NCI-H1436 (cell line): ENCODE measurements around the gene PPIL6.
A peak's percentile ranks its signal among the peaks of the same experiment; 100 is the strongest.

Experiments
- DNase-seq: peaks from one replicate; lab custom pipeline; 2025; lab: John Stamatoyannopoulos, UW

The PPIL6 gene

DNA sequence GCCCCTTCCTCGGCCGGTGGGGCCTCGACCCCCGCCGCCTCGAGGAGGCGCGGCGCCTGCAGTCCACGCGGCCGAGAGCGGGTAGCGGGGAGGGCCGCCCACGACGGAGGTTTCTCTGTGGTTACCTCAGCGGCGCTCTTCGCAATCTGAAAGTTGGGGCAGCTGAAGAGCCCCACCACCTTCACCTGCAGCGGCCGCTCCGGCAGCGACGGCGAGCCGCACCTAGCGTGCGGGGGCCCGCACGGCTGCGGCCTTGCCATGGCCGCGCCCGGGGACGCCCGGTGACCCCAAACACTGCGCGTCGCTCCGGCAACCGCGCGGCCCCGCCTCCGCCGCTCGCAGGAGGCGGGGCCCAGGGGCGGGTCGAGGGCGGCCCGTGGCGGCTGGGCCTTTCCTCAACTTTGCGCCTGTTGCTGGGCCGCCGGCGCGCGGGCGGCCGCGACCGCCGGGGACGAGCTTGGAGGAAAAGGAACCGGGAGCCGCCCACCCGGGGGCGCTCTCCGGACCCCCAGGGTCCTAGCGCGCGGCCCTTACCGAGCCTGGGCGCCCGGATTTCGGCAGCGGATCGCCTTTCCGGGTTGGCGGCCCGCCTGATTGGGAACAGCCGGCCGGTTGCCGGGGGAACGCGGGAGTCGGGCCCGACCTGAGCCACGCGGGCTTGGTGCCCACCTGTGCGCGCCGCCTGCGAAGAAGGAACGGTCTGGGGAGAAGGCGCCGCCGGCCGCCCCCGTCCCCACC is at the start of gene PPIL6, which contains the start of gene SMPD2:
PPIL6 (minus strand) TSS at position 298 of the 738 bp plus-strand sequence; CDS start at position 260, 38 bp downstream.
SMPD2 (plus strand) TSS at position 394 of the 738 bp plus-strand sequence. CDS start 398 bp downstream, outside the sequence.
- peak; percentile 64 for DNase-seq

DNA sequence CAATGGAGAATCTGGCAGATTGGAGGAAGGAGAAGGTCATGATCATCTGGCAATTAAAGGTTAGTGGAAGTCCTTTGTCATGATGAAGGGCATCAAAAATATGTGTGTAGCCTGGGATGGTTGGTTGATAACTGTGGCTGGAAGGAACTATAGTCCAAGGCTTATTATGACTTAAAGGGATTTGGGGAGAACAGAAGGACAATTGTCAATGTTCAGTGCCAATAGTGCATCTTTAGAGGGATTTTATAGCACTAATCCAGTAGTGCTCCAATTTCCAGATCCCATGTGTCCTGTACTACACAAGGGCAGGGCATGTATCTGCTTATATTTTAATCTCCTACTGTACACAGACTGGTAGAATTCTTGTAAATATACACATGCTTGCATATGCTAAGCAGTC is 47.6 kb upstream of the PPIL6 start:
- no peak for DNase-seq

DNA sequence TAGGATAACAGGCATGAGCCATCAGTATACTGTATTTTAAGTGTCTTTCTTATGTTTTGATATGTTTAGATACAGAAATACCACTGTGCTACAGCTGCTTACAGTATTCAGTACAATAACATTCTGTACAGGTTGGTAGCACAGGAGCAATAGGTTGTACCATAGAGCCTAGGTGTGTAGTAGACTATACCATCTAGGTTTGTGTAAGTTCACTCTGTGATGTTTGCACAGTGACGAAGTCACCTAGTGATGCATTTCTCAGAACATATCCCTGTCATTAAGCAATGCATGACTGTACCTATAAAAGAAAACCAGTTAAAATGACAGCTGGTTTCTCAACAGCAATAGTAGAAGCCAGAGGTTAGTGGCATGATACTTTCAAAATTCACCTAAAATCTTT is 45.6 kb upstream of the PPIL6 start:
- DNase-seq = no peak

DNA sequence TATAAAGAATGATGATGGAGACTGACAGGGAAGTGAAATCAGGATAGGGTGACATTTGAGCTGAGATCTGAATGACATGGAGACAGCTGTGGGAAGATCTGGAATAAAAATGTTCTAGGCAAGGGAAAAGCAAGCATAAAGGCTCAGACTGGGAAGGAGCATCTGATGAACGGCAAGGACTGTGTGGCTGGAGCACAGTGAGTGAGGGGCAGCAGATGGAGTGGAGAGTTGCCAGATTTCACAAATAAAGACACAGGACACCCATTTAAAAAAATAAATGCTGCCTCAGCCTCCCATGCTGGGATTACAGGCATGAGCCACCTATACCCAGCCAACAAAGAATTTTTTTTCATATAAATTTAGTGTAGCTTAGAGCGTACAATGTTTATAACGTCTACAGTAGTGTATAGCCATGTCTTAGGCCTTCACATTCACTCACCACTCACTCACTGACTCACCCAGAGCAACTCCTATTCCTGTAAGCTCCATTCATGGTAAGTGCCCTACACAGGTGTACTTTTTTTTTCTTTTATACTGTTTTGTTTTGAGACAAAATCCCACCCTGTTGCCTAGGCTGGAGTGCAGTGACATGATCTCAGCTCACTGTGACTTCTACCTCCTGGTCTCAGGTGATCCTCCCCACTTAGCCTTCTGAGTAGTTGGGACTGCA is 45.0 kb upstream of the PPIL6 start:
- DNase-seq = no peak

DNA sequence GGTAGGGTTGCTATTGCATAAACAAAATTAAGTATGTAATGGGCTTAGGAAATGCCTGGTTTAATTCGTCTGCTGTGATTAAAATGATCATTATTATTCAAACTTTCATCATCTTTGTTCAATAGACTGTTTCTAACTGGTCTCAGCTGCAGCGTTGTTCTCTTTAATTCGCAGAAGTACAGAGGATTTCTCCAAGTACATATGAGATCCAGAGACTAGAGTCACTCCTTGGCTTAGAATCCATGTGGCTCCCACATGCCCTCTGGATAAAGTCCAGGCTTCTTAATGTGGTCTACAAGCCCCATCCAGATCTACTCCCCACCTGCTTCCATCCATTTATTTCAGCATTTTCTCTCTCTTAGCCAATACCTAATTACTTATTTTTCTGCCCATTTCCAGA is 43.7 kb upstream of the PPIL6 start:
- DNase-seq = no peak

DNA sequence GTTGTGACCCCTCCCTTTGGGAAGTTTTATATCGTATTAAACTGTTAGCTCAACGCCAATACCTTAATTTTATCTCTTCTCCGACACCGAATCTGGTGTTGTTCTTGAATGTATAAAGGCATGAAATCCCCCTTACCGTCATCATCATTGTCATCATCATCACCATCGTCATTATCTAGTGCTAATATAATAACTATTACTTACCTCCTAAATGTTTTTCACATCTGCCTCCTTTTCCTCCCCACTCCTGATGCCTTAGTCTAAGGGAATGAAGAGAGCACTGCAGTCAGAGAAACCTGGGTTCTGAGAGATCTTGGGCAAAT is 43.3 kb upstream of the PPIL6 start:
- DNase-seq = no peak

DNA sequence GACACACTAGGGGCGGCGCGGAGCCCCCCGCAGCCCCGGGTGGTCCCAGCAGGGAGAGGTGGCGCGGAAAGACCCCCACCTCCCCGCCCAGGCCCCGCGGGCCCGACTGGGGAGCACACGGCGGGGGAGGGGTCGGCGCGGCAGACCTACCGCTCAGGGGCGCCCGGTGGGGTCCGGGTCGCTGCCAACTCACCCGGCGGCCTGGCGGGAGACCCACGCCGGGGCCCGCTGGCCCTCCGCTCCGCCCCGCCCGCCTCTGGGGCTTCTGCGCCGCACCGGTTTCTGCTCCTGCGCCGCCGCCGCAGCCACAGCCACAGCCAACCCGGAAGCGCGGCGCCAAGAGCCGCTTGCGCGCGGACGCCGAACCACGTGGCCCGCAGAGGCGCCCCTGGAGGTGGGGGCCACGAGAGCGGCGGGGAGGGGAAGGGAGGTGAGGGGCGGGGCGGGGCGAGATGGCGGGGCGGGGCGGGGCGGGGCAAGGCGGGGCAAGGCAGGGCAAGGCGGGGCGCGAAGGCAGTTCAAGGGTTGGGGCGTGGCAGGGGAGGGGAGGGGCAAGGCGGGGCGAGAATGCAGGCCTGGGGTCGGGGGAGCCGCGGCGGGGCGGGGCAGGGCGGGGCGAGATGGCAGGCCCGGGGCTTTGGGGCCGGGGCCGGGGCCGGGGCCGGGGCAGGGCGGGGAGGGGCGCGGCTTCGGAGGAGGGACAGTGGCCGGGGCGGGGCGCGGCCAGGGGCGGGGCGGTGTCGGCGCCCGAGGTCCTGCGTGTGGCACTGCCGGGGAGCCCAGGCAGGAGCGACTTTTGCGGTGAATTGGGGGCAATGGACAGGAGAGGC is 42.7 kb upstream of the PPIL6 start, which contains the start of gene ZBTB24:
ZBTB24 (minus strand) TSS at position 315 of the 830 bp plus-strand sequence. CDS start 1,193 bp downstream, outside the sequence.
- DNase-seq = peak; percentile 87

DNA sequence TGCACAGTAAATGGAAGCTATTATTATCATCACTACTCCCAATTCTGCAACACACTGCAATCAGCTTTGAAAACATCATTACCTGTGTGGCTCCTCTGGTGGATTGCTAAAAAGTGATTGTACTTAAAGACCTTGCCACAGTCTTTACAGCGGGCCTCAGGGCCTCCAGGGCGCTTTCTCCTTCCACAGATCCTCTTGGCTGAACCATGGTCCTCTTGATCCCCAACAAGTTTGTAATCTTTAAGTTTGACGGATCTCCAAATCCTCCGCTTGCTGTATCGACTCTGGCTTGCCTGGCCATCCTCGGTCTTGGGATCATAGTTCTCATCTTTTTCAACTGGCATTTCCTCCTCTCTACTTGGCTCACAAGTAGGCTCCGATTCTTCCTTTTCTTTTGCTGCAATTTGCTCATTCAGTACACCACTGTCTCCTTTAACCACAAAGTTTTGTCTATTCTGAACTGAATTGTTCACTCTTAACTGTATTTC is 40.6 kb upstream of the PPIL6 start:
- DNase-seq = no peak

DNA sequence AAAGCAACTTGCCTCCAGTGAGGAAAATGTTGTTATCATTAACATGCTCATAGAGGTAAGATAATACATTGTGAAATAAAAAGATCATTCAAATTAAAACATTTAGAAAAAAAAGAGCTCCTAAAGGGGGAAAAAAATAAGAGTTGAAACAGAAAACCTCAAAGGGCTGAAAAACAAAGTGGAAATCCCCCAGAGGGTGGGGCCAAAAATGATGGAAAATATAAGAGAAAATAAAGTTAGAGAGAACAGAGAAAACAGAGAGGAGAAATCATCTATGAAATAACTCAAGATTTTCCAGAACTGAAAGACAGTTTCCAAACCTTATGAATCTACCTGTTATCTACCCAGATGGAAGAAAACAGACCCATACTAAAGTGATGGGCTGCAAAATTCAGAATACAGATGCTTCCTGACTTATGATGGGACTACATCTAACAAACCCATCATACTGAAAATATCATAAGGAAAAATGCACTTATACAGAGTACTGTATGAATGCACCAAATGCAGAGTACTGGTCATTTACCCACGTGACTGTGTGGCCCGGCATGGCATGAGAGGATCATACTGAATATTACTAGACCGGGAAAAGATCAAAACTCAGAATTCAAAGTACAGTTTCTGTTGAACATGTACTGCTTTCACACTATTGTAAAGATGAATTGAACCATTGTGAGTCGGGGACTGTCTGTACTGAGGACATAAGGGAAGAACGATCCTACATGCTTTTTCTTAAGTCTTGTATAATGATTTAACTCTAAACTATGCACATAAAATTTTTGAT is 38.6 kb upstream of the PPIL6 start:
- no peak for DNase-seq

DNA sequence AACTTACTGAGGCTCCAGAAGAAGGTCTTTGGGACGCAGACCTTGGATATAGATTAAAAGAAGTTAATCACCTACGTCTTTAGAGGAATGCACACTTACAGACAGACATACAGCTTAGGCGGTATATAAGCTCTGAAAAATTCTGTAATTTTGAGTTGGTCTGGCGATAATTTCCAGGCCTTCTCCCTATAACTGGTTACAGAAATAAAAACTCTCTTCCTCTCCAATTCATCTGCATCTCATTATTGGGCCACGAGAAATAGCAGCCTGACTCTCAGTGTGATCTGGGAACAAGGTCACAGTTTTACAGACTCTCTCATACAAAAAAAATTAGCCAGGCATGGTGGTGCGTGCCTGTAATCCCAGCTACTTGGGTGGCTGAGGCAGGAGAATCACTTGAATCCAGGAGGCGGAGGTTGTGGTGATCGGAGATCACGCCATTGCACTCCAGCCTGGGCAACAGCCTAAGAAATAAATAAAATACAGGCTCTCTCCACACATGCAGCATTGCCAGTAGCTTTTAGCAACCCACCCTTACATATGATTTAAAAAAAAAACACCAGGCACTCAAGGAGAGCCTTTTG is 37.9 kb upstream of the PPIL6 start:
- no peak for DNase-seq

DNA sequence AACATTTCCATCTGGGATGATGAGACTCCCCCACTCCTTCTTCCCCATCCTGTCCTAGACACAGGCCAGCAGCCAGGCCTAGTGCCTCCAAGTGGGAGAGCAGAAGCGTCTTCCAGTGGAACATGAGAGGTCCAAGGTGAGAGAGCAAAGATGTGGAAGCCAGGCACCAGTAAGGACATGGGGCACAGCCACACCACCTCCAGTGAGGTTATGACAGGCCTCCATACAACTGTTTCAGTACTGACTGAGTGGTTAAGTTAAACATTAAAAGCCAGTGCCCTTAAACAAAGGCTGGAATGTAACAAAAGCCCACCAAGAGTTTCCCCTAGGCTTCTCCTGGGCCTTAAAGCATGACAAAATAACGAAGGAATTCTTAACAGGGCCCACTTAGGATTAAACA is 37.3 kb upstream of the PPIL6 start:
- no peak for DNase-seq

DNA sequence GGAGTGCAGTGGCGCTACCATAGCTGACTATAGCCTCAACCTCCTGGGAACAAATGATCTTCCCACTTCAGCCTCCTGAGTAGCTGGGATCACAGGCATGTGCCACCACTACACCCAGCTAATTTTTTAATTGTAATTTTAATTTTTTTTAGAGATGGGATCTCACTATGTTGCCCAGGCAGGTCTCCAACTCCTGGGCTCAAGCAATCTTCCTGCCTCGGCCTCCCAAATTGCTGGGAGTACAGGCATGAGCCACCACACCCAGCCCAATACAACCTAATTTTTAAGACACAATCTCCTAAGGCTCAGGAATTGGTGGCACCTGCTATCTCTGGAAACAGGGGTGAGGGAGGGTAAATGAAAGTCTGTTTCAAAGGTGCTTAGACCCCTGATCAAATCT is 36.8 kb upstream of the PPIL6 start:
- DNase-seq = no peak

DNA sequence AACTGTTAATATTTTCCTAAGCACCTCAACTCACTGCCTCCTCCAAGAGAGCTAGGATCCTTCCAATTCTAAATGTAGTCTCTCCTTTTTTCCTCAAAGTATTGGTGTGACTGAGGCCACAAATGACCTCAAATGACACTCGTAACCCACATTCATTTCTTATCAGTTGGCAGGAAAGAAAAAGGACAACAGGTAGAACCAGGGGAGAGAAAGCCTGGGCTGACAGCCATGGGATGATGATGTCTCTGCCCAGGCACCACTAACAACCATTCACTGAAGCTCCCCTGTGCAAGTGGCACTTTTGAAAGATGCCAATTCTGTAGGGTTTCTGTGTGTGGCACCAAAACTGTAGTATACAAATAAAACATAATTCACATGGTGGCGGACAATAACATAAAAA is 35.2 kb upstream of the PPIL6 start:
- DNase-seq = no peak

DNA sequence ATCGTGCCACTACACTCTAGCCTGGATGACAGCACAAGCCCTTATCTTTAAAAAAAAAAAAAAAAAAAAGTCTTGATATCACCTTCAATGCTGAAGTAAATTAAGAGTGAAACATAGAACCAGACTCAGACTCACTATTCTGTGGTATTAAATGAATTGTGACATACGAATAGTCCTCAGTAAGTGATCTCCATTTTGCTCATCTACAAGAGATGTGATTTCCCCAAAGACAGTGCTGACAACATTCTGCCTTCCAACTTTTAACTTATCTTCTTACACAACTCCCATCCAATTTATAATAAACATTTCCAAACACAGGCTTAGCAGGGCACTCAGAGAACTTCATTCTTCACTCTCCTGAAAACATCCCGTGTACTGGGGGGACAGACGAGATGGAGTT is 34.6 kb upstream of the PPIL6 start:
- DNase-seq = no peak

DNA sequence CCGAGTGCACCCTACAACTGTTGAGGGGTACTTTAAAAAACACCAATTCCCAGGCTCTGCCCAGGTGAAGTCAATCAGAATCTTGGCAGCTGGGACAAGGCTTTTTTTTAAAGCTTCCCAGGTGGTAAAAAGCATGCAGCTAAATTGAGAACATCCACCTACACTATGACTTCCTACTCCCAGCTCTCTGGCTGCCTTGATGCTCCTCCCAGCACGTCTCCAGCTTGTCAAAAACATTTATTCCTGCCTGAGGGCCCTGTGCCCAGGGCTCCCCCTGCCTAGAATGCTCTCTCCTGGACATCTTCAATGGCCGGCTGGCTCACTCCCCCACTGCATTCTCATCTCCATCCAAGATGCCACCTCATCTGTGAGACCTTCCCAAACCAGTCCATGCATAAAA is 32.7 kb upstream of the PPIL6 start:
- no peak for DNase-seq

DNA sequence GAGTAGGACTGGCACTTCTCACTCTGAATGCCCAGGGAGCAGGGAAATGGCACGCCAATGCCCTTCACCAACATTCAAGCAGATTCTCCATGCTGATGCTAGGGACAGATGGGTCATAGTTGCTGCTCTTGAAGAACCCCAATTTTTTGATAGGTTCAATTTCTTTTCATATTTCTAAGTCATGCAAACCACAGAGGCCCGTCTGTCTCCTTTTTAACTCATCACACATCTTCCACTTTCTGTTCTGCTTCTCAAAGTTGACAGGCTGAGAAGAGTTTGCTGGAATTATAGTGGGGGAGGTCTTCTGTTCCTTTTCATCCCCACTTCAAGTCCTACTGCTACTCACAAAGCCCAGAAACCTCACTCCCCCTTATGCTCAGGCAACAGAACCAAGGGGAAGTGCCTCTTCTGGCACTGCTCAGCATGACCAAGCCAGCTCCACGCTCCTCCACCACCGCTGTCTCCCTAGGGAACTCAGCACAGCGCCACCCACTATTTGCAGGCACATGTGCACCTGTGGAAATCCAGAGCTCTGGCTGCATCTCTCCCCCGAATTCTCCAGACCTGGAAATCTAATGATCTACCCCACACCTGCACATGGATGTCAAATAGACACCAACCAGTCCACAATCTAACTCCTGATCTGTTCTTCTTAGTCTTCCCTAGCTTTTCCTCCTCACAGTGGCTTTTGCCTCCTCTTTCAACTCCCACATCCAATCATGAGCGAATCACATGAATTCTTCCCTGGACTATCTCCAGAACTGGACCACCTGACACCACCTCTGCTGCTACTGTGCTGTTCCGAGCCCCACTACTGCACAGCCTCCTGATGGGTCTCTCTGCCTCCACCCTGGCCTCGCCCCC is 31.9 kb upstream of the PPIL6 start:
- no peak for DNase-seq

DNA sequence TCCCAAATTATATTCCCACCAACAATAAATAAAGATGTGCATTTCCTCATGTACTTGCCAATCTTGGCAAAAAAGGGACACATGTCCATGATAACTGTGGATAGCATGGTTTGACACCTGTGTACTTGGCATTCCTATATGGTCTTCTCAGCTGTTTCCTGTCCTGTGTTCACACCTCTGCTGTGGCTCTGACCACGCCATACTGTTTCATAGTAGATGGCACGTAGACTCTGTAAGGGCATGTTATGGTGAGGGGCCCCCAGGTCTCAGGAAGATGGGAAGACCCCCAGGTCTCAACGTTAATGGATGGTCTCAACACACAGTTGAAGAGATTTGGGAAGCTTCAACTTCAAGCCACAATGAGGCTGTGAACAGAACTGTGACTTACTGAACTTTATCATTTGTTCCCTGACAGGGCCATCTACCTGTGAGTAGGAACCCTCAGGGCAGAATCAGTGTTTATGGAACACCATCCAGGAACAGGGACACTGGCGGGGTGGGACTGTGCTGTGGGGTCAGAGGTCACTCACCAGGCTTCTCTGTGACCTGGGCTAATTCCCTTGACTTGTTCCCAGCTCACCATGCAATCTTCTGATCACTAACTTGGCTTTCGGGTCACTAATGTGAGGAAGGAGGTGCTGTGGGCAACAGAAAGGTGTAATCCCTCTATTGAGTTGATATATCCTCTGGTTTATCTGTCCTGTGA is 30.8 kb upstream of the PPIL6 start:
- DNase-seq = no peak

DNA sequence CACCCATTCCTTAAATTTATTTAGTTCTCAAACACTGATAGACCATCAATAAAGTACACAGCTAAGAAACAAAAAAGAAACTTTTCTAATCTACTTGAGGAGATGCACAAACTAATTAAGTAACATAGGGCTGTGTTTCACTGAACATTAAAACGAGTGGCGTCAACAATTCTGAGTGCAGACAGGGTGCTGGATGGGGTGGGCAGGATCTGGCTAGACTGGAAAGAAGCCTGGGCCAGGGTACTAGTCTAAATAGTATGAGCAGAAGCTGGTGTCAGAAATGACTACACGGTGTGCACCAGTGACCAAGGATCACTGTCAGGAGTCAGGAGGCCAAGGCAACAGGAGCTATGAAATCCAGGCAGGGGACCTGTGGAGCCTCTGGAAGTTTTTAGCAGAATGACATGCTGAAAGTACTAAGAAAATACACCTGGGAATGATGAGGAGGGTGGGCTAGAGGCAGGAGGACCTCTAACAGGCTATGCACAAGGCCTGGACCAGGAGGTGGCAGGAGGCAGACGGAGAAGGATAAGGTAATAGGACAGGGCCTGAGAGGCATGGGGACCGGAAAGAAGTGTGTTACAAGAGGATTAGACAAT is 29.3 kb upstream of the PPIL6 start:
- no peak for DNase-seq

DNA sequence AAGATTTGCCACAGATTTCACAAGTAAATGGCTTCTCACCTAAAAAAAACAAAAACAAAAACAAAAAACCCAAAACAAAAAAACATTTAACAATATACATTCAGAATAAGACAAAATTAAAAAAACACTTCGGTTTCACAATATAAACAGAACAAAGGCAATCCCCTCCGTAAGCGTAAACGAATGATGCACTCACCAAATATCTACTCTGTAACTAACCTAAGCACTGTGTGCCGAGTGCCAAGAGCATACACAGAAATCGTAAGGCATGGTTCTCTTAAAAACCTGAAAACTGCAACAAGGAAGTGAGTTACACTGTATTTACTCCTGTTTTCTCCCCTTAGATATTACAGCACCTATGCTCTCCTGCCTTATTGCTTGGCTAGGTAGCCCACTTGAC is 27.3 kb upstream of the PPIL6 start:
- no peak for DNase-seq
